ENCODE measurements around the gene MPIG6B.

The MPIG6B gene

GRCh38 chr6:31769684-31770371 lies 46.7 kb downstream of the MPIG6B start:
- peak; percentile 88 for DNase-seq

GRCh38 chr6:31770860-31771259 lies 47.7 kb downstream of the MPIG6B start:
- DNase-seq = no peak

- no peak for DNase-seq
Observed at GRCh38 chr6:31771992-31772358, 48.8 kb downstream of the MPIG6B start.

GRCh38 chr6:31775184-31775583 lies 52.0 kb downstream of the MPIG6B start:
- DNase-seq = no peak

- no peak for DNase-seq
Observed at GRCh38 chr6:31775633-31776484, 52.7 kb downstream of the MPIG6B start.
